Jurkat, Clone E6-1 (cell line): ENCODE data around the gene FBXO31.
A peak's percentile ranks its signal among the peaks of the same experiment; 100 is the strongest.

Experiments
- DNase-seq: peaks from one replicate; pipeline ENCODE4 v3.0.0-alpha.2; 2011; ENCODE audit warnings: low read depth, low spot score
- H3K4me3 ChIP-seq: 2 replicates; pipeline ENCODE4 v1.5.1; 2011; ENCODE audit warnings: mild to moderate bottlenecking, low read length, control low read depth, moderate library complexity

The FBXO31 gene

DNA sequence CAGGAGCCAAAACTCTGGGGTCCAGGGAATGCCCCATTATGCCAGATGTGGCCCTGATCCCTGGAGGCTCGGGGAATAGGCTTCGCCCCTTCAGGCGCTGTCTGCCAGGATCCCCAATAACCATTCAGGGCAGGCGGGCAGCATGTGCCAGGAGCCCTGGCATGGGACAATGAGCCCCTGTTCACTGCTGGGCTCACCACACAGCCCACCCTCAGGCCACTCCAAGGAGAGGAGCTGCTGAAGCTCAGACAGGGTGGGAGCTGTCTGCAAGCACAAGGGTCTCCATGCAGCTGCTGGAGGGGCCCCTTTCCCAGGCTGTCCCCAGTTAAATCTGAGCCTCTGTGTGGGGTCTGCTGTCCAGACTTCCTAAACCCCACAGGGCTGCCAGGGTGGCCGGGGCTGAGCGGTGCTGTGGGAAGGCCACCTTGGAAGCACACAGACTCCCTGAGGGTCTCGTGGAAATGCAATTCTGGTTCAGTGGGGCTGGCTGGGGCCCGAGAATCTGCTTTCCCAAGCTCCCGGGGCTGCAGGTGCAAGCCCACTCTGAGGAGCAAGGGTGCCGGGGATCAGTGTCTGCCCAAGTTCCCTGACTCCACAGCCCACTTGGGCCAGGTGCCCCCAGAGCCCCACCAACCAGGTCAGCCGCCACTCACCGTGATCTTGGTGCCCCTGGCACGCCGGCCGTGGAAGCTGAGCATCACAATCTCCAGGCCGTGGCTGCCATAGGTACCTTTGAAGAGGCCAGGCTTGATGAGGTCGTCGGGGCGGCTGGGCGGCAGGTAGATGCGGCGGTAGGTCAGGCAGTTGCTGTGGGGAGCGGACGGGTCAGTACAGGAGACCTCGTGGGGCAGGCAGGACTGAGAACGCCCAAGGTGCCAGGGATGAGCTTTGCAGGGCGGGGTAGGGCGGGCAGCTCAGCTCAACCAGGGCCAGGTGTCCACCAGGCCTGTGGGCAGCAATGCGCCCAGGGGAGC is 48.6 kb downstream of the FBXO31 start:
- no peak for DNase-seq
- H3K4me3 ChIP-seq, result no peak overlapping the region

DNA sequence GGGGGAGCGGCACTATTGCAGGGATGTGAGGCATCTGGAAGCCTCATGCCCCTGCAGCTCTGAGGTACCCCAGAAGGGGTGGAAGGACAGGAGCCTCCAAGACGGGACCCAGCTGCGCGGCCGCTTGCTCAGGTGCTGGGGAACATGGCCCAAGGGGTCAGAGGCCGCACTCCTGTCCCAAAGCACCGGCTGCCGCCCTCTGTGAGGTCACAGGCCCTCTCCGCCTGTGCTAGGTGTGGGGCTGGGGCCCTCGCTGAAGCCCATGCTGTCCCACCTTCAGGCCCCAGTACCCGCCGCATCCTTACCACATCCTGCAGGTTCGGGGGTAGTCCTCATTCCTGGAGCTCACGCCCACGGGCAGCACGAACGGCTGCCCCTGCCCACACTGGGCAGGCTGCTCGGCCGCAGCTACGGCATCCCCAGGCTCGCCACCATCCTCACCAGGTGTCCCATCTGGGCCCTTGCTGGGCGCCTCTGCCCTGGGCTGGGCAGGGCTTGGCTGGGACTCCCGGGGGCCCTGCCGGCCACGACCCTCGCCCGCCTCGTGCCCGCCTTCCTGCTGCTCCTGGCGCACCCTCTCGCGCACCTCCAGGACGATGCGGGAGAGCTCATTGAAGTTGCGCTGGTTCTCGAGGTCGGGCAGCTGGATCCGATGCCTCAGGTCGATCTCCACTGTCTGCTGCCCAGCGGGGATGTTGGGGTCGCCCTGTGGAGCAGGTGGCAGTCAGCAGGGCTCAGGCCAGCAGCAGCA is 49.8 kb downstream of the FBXO31 start:
- no peak for DNase-seq
- H3K4me3 ChIP-seq, result no peak overlapping the region

DNA sequence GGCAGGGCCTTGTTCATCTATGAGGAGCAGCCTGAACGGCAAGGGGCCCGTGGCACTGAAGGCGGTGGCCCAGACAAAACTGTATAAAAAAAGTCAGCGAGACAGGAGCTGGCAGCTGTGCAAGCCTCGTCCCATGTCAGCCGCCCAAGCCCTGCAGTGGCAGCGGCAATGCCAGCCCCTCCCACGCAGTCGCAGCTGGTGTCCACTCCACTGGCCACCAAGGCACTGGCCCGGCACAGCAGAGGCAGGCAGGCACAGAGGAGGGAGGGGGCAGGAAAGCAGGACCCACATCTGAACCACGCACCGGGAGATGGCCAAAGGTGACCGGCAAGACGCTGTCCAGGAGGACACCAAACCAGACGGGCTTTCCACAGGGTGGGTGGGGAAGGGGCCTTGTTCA is 50.5 kb downstream of the FBXO31 start:
- H3K4me3 ChIP-seq, result no peak overlapping the region
- no peak for DNase-seq

DNA sequence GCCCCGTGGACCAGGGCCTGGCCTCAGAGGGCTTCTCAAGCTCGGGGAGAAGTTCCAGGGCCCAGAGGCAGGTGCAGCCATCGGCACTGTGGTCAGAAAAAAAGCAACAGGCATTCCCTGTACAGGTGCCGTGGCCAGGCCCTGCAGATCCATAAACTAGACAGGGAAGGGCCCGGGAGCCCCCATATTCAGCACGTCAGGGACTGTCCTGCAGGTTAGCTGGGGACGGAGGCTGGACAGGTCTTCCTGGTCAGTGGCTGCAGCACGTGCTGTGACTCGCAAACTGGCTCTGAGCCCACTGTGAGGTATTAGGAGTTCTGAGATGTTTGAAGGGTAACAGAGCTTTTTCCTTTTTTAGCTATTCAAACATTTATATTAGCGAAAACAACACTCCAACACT is 51.4 kb downstream of the FBXO31 start:
- H3K4me3 ChIP-seq, result no peak overlapping the region
- no peak for DNase-seq

DNA sequence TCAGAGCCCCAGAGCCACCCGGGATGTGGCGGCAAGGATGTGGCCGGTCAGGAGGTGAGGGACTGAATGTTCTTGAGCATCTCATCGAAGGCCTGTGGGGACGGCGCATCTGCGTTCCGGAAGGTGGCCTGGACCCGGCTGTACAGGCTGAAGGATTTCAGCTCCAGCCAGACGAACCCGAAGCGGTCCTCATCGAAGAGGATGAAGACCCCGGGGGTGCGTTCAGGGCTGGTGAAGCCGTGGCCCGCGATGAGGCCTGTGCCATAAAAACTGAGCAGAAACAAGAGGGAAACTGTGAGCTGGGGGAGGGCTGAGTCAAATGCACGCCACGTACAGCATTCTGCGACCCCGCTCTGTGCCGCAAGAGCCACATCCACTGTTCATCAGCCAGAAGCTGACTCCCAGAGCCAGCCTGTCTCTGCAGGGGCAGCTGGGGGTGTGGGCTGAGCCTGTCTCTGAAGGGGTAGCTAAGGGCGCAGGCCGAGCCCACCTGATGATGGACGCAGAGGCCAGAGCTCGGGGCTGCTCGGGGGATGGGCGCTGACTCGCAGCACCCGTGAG is 52.3 kb downstream of the FBXO31 start:
- no peak overlapping the region for H3K4me3 ChIP-seq
- no peak for DNase-seq

DNA sequence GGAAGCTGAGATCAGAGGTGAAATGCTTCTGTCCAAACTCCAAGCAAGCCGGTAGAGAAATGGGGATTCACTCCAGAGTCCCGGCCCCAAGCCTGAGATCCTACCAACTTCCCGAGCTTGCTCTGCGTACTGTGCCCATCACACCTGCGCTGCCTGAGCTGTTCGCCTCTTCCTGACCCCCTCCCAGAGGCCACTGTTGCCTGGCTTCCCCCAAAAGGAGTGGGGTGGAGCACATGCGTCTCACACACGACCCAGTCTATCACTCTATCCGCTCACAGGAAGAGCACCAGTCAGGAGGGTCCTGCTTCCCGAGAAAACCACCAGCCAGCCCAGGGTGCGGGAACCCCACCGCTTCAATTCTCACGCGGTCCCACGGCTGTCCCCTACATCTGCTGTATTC is 52.9 kb downstream of the FBXO31 start:
- H3K4me3 ChIP-seq, result no peak overlapping the region
- DNase-seq, result no peak

DNA sequence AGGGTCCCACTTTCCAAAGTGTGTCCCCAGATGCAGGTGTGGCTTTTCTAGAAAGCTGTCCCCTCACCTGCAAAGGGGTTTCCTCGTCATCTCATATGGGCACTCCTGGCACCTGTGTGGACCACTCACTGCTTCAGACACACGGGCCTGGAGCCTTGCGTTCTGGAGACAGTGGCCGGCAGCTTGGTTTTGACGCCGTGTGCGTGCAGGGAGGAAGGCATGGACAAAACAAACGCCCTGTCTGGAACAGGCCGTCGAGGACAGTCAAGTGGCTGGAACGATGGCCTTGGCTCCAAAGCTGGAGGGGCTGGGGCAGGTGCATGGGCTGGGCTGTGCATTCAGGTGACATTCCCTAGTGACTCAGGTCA is 53.3 kb downstream of the FBXO31 start:
- H3K4me3 ChIP-seq, result no peak overlapping the region
- DNase-seq, result no peak

DNA sequence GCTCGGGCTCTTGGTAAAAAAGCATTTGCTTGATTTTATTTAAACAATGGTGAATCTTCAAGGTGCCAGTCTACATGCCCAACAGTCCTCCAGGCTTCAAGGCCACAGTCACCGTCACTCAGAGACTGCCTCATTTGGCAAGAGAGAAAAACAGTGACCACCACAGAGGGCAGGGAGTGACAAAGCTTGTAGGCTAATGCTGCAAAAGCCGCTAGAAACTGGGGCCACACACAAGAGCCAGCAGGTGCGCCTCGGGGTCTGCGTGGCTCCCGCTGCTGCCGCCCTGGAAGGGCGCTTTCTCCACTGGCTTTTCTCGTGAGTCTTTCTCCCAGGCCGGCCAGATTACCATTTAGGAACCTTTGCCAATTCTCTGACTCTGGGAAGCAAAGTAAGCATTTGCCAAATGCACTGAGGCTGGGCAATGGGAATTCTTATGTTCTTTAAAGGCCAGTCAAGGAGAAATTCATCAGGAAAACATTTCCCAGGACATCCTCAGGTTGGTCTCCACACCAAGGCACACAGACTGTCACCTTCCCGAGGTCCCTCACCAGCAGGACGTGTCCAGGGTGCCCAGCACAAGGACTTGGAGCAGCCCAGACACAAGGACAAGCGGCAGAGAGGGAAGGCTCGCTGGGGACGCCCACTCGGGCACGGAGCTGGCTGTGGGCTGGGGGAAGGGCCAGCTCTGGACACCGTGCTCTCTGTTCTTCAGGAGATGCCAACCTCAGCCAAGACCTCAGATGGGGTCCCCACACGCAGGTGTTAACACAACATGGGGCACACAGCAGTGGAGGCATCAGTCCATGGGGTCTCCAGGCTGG is 53.9 kb downstream of the FBXO31 start:
- DNase-seq, result no peak

DNA sequence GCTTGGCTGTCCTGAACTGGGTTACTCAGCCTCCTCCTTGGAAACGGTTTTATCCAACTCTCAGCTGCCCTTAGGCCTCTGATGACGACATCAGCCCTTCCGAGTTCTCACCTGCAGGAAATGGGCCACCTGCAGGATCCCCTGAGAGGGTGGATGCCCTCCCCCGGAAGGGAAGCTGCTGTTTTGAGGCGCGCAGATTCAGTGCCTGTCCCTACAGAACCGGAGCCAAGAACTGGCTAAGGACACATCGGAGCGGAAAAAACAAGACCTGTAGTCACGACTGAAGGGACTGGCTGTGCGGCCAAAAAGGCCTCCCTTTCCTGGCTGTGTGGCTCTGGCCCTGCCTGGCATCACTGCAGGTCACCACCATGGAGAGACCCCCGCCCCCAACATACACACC is 54.7 kb downstream of the FBXO31 start:
- no peak overlapping the region for H3K4me3 ChIP-seq
- DNase-seq, result no peak

More for the DNA sequence above, 53.9 kb downstream of the FBXO31 start:
- H3K4me3 ChIP-seq, result no peak overlapping the region

DNA sequence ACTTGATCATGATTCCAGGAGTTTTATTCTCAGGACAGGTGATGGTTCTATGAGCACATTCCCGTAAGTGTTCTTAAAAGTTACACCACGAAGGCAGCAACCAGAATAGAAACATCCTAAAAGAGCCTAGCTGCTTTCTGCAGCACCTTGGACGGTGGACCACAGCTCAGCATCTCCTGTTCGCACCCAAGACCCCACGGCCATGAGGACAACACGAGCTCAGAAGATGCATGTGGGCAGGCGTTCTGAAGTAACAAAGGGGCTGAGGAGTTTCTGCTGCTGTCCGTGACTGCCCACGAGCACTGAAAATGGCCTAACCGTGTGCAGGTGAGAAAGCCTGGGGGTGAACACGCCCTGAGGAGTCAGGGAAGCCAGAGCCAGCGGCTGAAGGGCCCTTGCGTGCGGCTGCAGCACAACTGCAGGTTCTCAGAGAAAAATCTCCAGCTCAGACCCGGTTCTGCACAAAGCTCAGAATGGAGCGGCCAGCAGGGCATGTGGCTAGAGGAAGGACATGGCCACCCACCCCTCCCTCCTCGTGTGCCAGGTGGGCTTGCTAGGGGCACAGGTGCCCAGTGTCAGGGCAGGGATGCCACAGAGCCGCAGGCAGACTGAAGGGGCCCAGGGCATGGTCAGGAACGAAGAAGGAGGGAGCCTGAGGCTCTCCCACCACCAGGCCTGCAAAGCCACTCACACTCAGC is 55.6 kb downstream of the FBXO31 start:
- H3K4me3 ChIP-seq, result no peak overlapping the region
- DNase-seq, result no peak

DNA sequence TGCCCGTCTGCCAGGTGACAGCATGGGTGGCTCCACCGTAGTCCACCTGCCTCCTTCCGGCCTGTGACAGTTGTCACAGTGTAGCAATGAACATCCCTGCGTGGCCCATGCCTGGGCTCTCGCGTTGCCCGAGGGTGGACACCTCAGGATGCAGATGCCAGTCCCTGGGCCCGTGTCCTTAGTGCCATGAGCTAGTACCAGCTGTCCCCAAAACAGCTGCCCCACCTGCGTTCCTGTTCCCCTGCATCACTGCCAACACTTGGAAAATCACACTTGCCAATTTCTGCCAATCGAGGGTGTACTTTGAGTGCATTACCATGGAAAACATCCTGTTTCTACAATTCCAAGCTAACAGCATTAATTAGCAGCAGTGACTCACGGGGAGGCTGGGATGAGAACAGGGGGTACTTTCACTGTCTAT is 57.4 kb downstream of the FBXO31 start:
- no peak for DNase-seq
- H3K4me3 ChIP-seq, result no peak overlapping the region

DNA sequence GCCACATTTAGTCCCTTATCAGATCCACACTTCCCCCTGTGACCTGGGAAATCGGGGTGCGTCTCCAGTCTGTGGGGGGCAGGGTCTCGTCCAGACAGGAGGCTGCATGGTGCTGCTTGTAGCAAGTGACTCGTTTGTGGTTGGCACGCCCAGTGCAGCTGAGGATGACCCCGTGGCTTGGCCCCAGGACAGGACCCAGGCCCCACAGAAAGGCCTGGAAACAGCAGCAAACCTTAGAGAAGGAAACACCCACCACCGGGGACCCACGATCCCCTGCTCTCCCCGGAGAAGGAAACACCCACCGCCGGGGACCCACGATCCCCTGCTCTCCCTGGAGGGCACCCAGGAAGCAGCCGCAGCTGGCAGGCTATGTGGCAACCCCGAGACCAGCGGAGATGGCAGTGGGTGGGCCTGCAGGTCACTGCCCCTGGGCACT is 58.1 kb downstream of the FBXO31 start:
- no peak overlapping the region for H3K4me3 ChIP-seq
- DNase-seq, result no peak

DNA sequence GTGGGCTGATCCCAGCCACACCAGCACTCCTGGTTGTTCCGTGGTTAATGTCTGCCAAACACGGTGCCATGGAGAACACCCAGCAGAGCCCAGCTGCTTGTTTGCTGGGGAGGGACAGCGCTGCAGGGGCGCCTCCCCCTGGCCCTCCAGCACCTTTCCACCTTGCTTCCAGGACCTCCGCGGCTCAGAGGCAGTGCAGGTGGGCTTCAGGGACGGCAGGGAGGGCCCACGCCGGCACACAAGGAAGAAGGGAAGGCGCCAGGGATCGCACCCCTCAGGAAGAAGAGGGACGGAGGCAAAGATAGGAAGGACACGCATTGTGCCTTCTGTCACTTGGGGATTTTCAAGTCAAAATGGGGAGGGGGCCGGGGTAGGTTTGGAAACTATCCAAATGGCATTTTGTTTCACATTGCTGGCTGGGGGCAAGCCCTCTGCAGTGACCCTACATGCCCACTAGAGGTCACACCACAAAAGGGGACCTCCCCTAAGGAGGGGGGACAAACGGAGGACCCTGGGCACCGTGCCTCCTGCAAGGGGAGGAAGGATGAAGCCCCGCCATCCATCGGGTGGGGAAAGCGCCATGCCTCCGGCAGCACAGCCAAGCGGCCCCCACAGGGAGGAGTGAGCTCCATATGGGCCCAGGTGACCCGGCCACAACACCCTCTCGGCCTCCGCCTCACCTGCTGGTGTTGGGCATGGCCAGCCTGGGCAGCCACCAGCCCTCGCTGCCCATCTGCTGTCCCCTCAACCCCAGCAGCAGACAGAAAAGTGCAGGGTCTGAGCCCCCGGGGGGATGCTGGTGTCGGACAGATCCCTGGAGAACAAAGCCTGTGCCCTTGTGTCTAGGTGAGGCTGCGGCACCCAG is 58.9 kb downstream of the FBXO31 start:
- no peak overlapping the region for H3K4me3 ChIP-seq
- peak; percentile 39 for DNase-seq

DNA sequence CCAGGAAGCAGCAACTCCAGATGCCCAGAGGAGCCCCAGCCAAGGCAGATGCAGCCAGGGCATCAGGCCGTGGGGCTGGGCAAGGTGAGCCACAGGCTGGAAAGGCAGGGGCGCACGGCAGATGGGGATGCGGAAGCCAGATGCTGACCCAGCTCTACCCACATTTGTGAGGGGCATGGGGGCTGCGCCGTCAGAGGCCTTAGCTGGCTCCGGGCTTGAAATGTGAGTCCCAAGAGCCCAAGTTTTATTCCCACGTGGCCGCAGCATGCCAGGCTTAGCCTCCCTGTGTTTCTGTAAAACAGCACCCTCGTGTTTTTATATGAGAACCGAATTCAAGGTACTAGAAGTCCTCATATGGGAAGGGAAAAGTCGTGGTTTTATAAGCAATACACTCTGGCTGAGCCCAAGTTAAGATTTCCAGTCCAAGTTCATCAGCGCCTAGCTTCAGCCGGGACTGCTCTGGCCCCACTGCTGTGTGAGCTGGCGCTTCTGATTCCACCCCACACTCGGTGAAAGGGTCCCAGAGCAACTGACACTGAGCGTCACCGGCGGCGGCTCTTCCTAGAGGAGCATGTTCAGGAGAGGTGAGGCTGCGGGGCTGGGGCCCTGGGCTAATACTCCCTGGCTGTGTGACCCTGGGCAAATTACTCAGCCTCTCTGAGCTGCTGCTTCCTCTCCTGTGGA is 59.7 kb downstream of the FBXO31 start:
- no peak for DNase-seq
- H3K4me3 ChIP-seq, result no peak overlapping the region

DNA sequence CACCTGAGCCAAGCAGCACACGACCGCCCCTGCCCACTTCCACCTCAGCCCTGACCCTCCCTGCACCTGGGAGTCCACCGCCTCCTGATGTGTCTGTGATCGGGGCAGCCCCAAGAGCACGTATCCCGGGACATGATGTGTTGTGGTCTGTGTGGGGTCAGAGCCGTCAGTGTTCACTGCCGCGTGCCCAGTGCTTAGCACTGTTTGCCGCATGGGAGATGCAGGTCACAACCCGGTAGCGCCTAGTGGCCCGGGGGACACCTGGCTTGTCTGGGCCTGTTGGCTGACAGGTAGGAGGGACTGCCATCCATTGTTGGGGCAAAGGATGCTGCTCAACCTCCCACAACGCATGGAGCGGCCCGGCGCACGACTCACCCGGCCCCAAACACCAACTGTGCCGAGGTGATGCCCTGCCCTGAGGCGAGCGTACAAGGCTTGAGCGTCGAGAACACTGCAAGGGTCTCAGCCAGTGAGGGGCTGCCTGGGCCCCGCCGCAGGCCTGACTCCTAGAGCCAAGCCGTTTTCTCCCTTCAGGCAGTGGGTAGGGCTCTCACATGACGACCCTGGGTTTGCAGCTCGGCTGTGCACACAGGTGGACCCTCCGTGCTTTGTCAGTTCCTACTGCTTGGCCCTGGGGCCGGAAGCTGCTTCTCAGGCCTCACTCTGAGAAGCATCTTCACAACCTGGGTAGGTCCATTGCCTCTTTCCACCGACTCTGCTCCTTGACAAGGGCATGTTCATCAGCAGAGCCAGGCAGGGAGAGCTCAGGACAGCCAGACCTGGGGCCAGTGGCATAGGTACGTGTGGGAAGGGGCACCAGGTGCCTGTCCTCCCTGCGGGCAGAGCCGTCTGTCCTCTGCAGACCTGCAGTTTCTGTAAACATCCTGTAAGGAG is 60.5 kb downstream of the FBXO31 start:
- DNase-seq, result no peak
- no peak overlapping the region for H3K4me3 ChIP-seq

DNA sequence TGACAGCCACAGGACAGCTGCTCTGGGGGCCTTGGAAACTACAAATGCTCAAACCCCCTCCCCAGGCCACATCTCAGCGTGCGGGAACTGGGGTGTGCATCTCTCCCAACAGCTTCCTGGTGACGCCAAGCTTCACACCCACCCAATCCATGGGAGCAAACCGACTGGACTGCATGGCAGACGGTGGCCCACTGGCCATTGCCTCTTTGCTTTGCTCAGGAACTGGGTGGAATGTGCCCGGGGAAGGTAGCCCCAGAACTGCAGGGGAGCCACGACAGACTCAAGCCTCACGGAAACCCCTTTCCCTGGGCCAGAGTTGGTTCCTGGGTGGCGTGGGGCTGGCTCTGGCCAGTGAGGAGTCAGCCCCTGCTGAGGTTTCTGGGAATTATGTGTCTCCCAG is 61.2 kb downstream of the FBXO31 start:
- no peak overlapping the region for H3K4me3 ChIP-seq
- DNase-seq, result no peak
